GM23248 (cell line): Measurements from ENCODE around the gene MRNIP. TPM values are rescaled to one million over a fixed set of nuclear protein-coding genes. Genes with fewer than 3 reads are reported as not detected.

Experiments used
- DNase-seq: peaks from one replicate; pipeline ENCODE4 v3.0.0-alpha.2; 2015
- H2AFZ ChIP-seq: fragments of 200-600 bp; sonication (generic); 2 replicates; pipeline ENCODE4 v1.6.1; 2016; ENCODE audit warnings: antibody characterized with exemption
- H3F3A ChIP-seq: fragments of 200-600 bp; sonication (generic); 2 replicates; pipeline ENCODE4 v1.6.1; 2016; ENCODE audit warnings: mild to moderate bottlenecking, antibody characterized with exemption, mixed run types; ENCODE audit not compliant: insufficient read depth
- H3K27ac ChIP-seq: fragments of 200-600 bp; sonication (generic); 2 replicates; pipeline ENCODE4 v1.5.1; 2016; ENCODE audit warnings: mild to moderate bottlenecking
- H3K27me3 ChIP-seq: fragments of 200-600 bp; sonication (generic); replicated peaks from 2 replicates; pipeline ENCODE4 v1.6.1; 2016; ENCODE audit warnings: mild to moderate bottlenecking; ENCODE audit not compliant: insufficient read depth
- H3K36me3 ChIP-seq: fragments of 200-600 bp; sonication (generic); 2 replicates; pipeline ENCODE4 v1.6.1; 2016; ENCODE audit warnings: low read depth, mild to moderate bottlenecking
- H3K4me1 ChIP-seq: fragments of 200-600 bp; sonication (generic); 2 replicates; pipeline ENCODE4 v1.6.1; 2016; ENCODE audit warnings: mild to moderate bottlenecking; ENCODE audit not compliant: insufficient read depth
- H3K4me2 ChIP-seq: fragments of 200-600 bp; sonication (generic); one replicate; pipeline ENCODE4 v1.6.1; 2016; ENCODE audit warnings: mild to moderate bottlenecking; ENCODE audit not compliant: unreplicated experiment
- H3K4me3 ChIP-seq: fragments of 200-600 bp; sonication (generic); 2 replicates; pipeline ENCODE4 v1.5.1; 2016; ENCODE audit warnings: mild to moderate bottlenecking
- H3K79me2 ChIP-seq: fragments of 200-600 bp; sonication (generic); 2 replicates; pipeline ENCODE4 v1.6.1; 2016; ENCODE audit warnings: mild to moderate bottlenecking; ENCODE audit not compliant: insufficient read depth
- H3K9ac ChIP-seq: fragments of 200-600 bp; sonication (generic); 2 replicates; pipeline ENCODE4 v1.6.1; 2016; ENCODE audit warnings: mild to moderate bottlenecking
- H3K9me2 ChIP-seq: fragments of 200-600 bp; sonication (generic); 2 replicates; pipeline ENCODE4 v1.6.1; 2016; ENCODE audit warnings: mixed run types, mild to moderate bottlenecking, moderate library complexity; ENCODE audit not compliant: insufficient read depth
- H3K9me3 ChIP-seq: fragments of 200-600 bp; sonication (generic); one replicate; pipeline ENCODE4 v1.6.1; 2017; ENCODE audit warnings: low read depth
- H4K20me1 ChIP-seq: fragments of 200-600 bp; sonication (generic); 2 replicates; pipeline ENCODE4 v1.6.0; 2016; ENCODE audit not compliant: insufficient read depth
- EZH2 ChIP-seq: fragments of 200-600 bp; sonication (generic); IDR thresholded peaks from 2 replicates; pipeline ENCODE4 v1.6.1; 2018; ENCODE audit warnings: antibody characterized with exemption, mild to moderate bottlenecking; ENCODE audit not compliant: insufficient read depth, poor library complexity, severe bottlenecking
- EZH2phosphoT487 ChIP-seq: fragments of 200-600 bp; sonication (generic); IDR thresholded peaks from 2 replicates; pipeline ENCODE4 v1.6.1; 2018; ENCODE audit warnings: antibody characterized with exemption, moderate library complexity, mild to moderate bottlenecking, low read depth; ENCODE audit not compliant: insufficient read depth
- WGBS, 2 experiments: methylation state at CpG; one replicate each; pipeline ENCODE4 v1.1.6; 2015 to 2017; ENCODE audit warnings: low lambda C conversion rate in 2 of 2, low coverage in 1 of 2; ENCODE audit errors: missing lambda C conversion rate in 2 of 2; 5-methylcytosine and 5-hydroxymethylcytosine counted together
- in situ Hi-C: fragments of 300-500 bp; cut with MboI; formaldehyde crosslinking; loops from 2 replicates; pipeline ENCODE4 v1.15.0; 2020
- polyA plus RNA-seq: library from polyadenylated mRNA; unstranded; fragments of >200 nt; fragmentation: Nextera tagmentation; extraction: Ambion mirVana; gene quantifications from 2 replicates; pipeline ENCODE4 v1.2.1, GENCODE V29; 2016
- total RNA-seq: library from RNA; depleted of rRNA; stranded (reverse); fragments of >200 nt; shearing (Covaris generic); gene quantifications from 2 replicates; pipeline ENCODE4 v1.2.3, GENCODE V29; 2014

MRNIP gene
- total and polyA plus RNA-seq, 2 experiments from 2014 or later = 14.1 to 17.3 TPM

DNA sequence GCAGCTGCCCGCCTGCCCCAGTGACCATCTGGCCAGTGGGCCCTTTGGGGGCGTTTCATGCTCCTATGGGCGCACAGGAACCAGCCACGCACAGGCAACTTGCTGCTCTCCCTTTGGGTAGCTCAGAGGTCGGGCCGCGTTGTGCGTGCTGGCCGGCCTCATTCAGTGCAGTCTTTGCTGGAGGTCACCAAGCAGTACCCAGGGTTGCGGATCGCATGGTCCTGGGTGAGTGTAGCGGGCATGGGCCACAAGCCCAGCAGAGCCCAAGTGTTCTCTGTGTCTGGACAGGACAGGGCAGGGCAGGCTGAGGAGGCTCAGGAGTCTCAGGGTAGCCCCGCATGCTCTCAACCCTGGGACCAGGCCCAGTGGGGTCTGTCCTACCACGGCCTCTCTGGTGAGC lies 9.9 kb upstream of the MRNIP start:
- H3F3A ChIP-seq = no peaks in the 10 kb centered on the region
- H3K9me3 ChIP-seq = no peaks in the 10 kb centered on the region
- no peaks in the 10 kb centered on the region for H3K27me3 ChIP-seq
- H3K36me3 ChIP-seq = peaks cover 9% of the 10 kb centered on the region; the same call in 1 of the 2 replicates
- no peaks in the 10 kb centered on the region for H4K20me1 ChIP-seq
- H3K4me2 ChIP-seq = no peak overlapping the region
- no peak overlapping the region for H3K27ac ChIP-seq
- TF ChIP-seq EZH2phosphoT487 = no peak
- TF ChIP-seq EZH2 = no peak
- no peak for DNase-seq
- no peaks in the 10 kb centered on the region for H3K4me1 ChIP-seq
- H3K9ac ChIP-seq = no peak overlapping the region
- no peaks in the 10 kb centered on the region for H3K79me2 ChIP-seq
- in situ Hi-C loops = no loop called here
- no peak overlapping the region for H2AFZ ChIP-seq
- no peaks in the 10 kb centered on the region for H3K9me2 ChIP-seq
- WGBS, 2 experiments = 97 to 98% methylated on average over 14 of the region's 14 CpGs
- no peak overlapping the region for H3K4me3 ChIP-seq

DNA sequence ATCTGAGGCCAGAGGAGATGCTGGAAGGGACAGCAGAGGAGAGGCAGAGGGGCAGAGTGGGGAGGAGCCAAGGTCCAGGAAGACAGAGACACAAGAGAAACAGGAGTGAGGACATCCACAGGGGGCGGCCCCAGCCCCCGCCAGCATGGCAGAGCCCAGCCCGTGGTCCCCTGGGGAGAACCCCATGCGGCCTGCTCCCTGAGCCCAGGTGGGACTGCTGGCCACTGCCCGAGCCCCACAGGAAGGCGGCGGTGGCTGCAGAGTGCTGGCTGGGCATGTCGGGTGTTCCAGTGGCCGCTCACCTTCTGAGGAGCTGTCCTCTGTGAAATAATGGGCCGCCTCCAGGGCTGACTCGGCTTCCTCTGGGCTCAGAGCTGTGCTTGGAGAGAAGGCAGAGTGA lies 8.9 kb upstream of the MRNIP start:
- no peaks in the 10 kb centered on the region for H3K4me1 ChIP-seq
- in situ Hi-C loops = no loop called here
- H3F3A ChIP-seq = no peaks in the 10 kb centered on the region
- WGBS, 2 experiments = 91 to 94% methylated on average over 10 to 11 of the region's 11 CpGs
- H3K4me3 ChIP-seq = no peak overlapping the region
- H3K27ac ChIP-seq = no peak overlapping the region
- no peaks in the 10 kb centered on the region for H3K9me3 ChIP-seq
- no peak overlapping the region for H3K9ac ChIP-seq
- no peaks in the 10 kb centered on the region for H3K9me2 ChIP-seq
- TF ChIP-seq EZH2 (no peak), EZH2phosphoT487 (no peak)
- H3K4me2 ChIP-seq = no peak overlapping the region
- DNase-seq = no peak
- no peaks in the 10 kb centered on the region for H4K20me1 ChIP-seq
- H3K36me3 ChIP-seq = peaks cover 7% of the 10 kb centered on the region; the same call in 1 of the 2 replicates
- no peak overlapping the region for H2AFZ ChIP-seq
- no peaks in the 10 kb centered on the region for H3K79me2 ChIP-seq
- H3K27me3 ChIP-seq = no peaks in the 10 kb centered on the region

DNA sequence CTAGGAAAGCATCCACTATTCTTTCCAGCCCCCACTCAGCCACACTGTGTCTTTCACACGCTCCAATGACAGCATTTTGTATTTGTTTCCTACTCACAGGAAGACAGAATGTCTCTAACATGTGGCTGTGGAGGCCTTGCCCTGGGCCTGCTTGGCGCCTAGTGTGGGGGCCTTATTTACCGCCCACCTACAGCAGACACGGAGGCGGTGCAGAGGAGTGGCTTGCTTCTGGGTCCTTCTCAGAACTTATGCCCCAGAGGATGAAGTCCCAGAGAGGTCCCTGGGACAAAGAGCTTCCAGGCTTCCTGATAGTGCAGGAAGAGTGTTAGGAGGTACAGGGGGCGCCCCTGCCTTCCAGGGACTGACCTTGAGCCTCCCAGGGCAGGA lies 8.5 kb upstream of the MRNIP start:
- DNase-seq = no peak
- peaks cover 7% of the 10 kb centered on the region; the same call in 1 of the 2 replicates for H3K36me3 ChIP-seq
- 96 to 99% methylated on average over 6 of the region's 6 CpGs for WGBS, 2 experiments
- no peak overlapping the region for H2AFZ ChIP-seq
- no peak for TF ChIP-seq EZH2phosphoT487
- no peak for TF ChIP-seq EZH2
- H3K9me3 ChIP-seq = no peaks in the 10 kb centered on the region
- in situ Hi-C loops = no loop called here
- H3K79me2 ChIP-seq = no peaks in the 10 kb centered on the region
- no peaks in the 10 kb centered on the region for H3K9me2 ChIP-seq
- no peak overlapping the region for H3K4me3 ChIP-seq
- no peaks in the 10 kb centered on the region for H4K20me1 ChIP-seq
- no peaks in the 10 kb centered on the region for H3K4me1 ChIP-seq
- H3K27me3 ChIP-seq = no peaks in the 10 kb centered on the region
- no peak overlapping the region for H3K9ac ChIP-seq
- no peak overlapping the region for H3K4me2 ChIP-seq
- H3F3A ChIP-seq = peaks cover 3% of the 10 kb centered on the region; the same call in 1 of the 2 replicates
- no peak overlapping the region for H3K27ac ChIP-seq

DNA sequence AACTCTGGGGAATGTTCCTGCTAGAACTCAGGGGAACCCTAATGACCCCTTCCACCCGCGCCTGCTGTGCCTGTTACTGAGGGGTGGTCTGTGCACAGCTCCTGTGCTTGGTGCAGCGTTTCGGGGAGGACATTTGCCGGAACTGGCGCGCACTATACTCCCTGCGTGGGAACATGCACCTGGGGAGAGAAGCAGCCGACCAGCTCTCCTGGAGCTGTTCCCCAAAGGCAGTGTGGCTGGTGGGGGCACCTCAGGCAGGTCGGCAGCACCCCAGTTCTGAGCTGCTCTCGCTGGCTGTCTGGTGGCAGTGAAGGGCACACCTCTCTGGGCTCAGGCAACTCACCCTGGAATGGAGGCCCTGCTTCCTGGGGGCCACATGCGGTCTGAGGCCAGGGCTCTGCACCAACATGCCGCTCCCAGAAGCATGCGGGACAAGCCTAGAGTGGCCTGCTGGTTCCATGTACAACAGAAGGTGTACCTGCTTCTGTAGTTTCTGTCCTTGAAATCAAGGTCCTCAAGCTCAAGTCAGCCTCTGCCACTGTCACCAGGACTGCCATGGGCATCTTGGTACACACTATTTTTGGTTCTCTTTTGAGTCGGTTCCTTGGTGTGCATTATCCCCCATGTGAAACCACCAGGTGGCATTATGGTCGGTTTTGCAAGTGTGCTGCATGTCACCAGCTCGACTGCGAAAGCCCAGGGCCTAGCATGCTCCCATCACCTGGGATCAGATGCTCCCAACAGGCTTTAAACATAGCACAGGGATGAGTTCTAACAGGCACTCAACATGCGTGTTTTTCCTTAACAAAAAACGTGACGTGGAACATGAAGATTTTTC lies 7.8 kb upstream of the MRNIP start:
- Histone ChIP-seq H3K4me3 (no peak overlapping the region), H2AFZ (no peak overlapping the region), H4K20me1 (no peaks in the 10 kb centered on the region), H3K27me3 (no peaks in the 10 kb centered on the region), H3K36me3 (peaks cover 7% of the 10 kb centered on the region; the same call in 1 of the 2 replicates), H3K9ac (no peak overlapping the region), H3K4me2 (no peak overlapping the region), H3F3A (peaks cover 9% of the 10 kb centered on the region), H3K4me1 (no peaks in the 10 kb centered on the region), H3K27ac (no peak overlapping the region), H3K9me2 (no peaks in the 10 kb centered on the region), H3K79me2 (no peaks in the 10 kb centered on the region), H3K9me3 (no peaks in the 10 kb centered on the region)
- in situ Hi-C loops = no loop called here
- TF ChIP-seq EZH2phosphoT487 = no peak
- 85 to 89% methylated on average over 21 of the region's 21 CpGs for WGBS, 2 experiments
- DNase-seq = no peak
